MM.1S (cell line): ENCODE data around the gene MZB1.

Experiments
- DNase-seq: peaks from one replicate; pipeline ENCODE4 v3.0.0-alpha.2; 2015
- H2AFZ ChIP-seq: fragments of 300-600 bp; sonication (generic); 2 replicates; pipeline ENCODE4 v1.6.0; 2016; ENCODE audit warnings: antibody characterized with exemption, low read length
- H3F3A ChIP-seq: fragments of 300-600 bp; sonication (generic); 2 replicates; pipeline ENCODE4 v1.6.1; 2016; ENCODE audit warnings: mild to moderate bottlenecking, antibody characterized with exemption, low read length, moderate library complexity, mixed read lengths; ENCODE audit not compliant: insufficient read depth
- H3K27ac ChIP-seq: fragments of 300-600 bp; sonication (generic); 2 replicates; pipeline ENCODE4 v1.5.1; 2016; ENCODE audit warnings: mild to moderate bottlenecking, low read length
- H3K27me3 ChIP-seq: fragments of 300-600 bp; sonication (generic); replicated peaks from 2 replicates; pipeline ENCODE4 v1.6.0; 2016; ENCODE audit warnings: low read length; ENCODE audit not compliant: insufficient read depth
- H3K36me3 ChIP-seq: fragments of 300-600 bp; sonication (generic); replicated peaks from 2 replicates; pipeline ENCODE4 v1.6.1; 2016; ENCODE audit warnings: mild to moderate bottlenecking, low read length, mixed read lengths; ENCODE audit not compliant: insufficient read depth
- H3K4me1 ChIP-seq: fragments of 300-600 bp; sonication (generic); 2 replicates; pipeline ENCODE4 v1.6.1; 2016; ENCODE audit warnings: low read length, mixed read lengths
- H3K4me2 ChIP-seq: fragments of 300-600 bp; sonication (generic); 2 replicates; pipeline ENCODE4 v1.6.0; 2016; ENCODE audit warnings: low read depth, low read length
- H3K4me3 ChIP-seq: fragments of 300-600 bp; sonication (generic); 2 replicates; pipeline ENCODE4 v1.5.1; 2016; ENCODE audit warnings: low read length, mixed read lengths
- H3K79me2 ChIP-seq: fragments of 300-600 bp; sonication (generic); 2 replicates; pipeline ENCODE4 v1.6.1; 2016; ENCODE audit warnings: mixed run types, low read length, mixed read lengths
- H3K9ac ChIP-seq: fragments of 300-600 bp; sonication (generic); 2 replicates; pipeline ENCODE4 v1.6.1; 2016; ENCODE audit warnings: low read length, mixed read lengths
- H3K9me2 ChIP-seq: fragments of 300-600 bp; sonication (generic); replicated peaks from 2 replicates; pipeline ENCODE4 v1.6.1; 2016; ENCODE audit warnings: mild to moderate bottlenecking, low read length, mixed read lengths; ENCODE audit not compliant: insufficient read depth
- H3K9me3 ChIP-seq: fragments of 300-600 bp; sonication (generic); replicated peaks from 2 replicates; pipeline ENCODE4 v1.6.1; 2016; ENCODE audit warnings: mild to moderate bottlenecking, low read length, mixed read lengths; ENCODE audit not compliant: insufficient read depth
- H4K20me1 ChIP-seq: fragments of 300-600 bp; sonication (generic); 2 replicates; pipeline ENCODE4 v1.6.1; 2016; ENCODE audit warnings: mild to moderate bottlenecking, low read length, moderate library complexity, mixed read lengths; ENCODE audit not compliant: insufficient read depth
- CTCF ChIP-seq: fragments of 300-600 bp; sonication (generic); IDR thresholded peaks from 2 replicates; pipeline ENCODE4 v1.5.1; 2016; ENCODE audit warnings: antibody characterized with exemption, low read length, mixed read lengths
- EZH2 ChIP-seq: fragments of 300-600 bp; sonication (generic); optimal IDR thresholded peaks from 2 replicates; pipeline ENCODE3; 2017; ENCODE audit warnings: low read depth, mild to moderate bottlenecking, antibody characterized with exemption, low read length, mixed read lengths
- EZH2phosphoT487 ChIP-seq: fragments of 300-600 bp; sonication (generic); IDR thresholded peaks from 2 replicates; pipeline ENCODE4 v1.6.1; 2018; ENCODE audit warnings: antibody characterized with exemption, low read length

Gene MZB1

GRCh38 chr5:139381837-139382761 is 7.6 kb downstream of the MZB1 start:
- TF ChIP-seq CTCF (no peak), EZH2phosphoT487 (no peak), EZH2 (no peak)
- H2AFZ ChIP-seq, result no peak overlapping the region
- peaks cover 30% of the 10 kb centered on the region for H3K4me1 ChIP-seq
- no peak overlapping the region for H3K27ac ChIP-seq
- H3K4me2 ChIP-seq, result no peak overlapping the region
- peaks cover 5% of the 10 kb centered on the region; the same call in 1 of the 2 replicates for H3K79me2 ChIP-seq
- H3K27me3 ChIP-seq, result no peaks in the 10 kb centered on the region
- H3F3A ChIP-seq, result peaks cover 44% of the 10 kb centered on the region
- H3K36me3 ChIP-seq, result no peaks in the 10 kb centered on the region
- DNase-seq, result no peak
- no peaks in the 10 kb centered on the region for H3K9me2 ChIP-seq
- H3K9ac ChIP-seq, result no peak overlapping the region
- H4K20me1 ChIP-seq, result no peaks in the 10 kb centered on the region
- no peak overlapping the region for H3K4me3 ChIP-seq
- no peaks in the 10 kb centered on the region for H3K9me3 ChIP-seq

GRCh38 chr5:139379626-139380449 is 9.9 kb downstream of the MZB1 start:
- Histone ChIP-seq H4K20me1 (no peaks in the 10 kb centered on the region), H3K4me1 (peaks cover 8% of the 10 kb centered on the region), H3K27ac (no peak overlapping the region), H3K4me2 (no peak overlapping the region), H3K9ac (no peak overlapping the region), H3K9me2 (no peaks in the 10 kb centered on the region), H3K9me3 (no peaks in the 10 kb centered on the region), H3K27me3 (no peaks in the 10 kb centered on the region), H3F3A (peaks cover 22% of the 10 kb centered on the region), H2AFZ (no peak overlapping the region), H3K4me3 (no peak overlapping the region), H3K79me2 (no peaks in the 10 kb centered on the region), H3K36me3 (no peaks in the 10 kb centered on the region)
- no peak for DNase-seq
- no peak for TF ChIP-seq CTCF
- TF ChIP-seq EZH2phosphoT487, result no peak
- TF ChIP-seq EZH2, result no peak

- Histone ChIP-seq H3K9ac (no peak overlapping the region), H3K36me3 (no peaks in the 10 kb centered on the region), H3K4me2 (no peak overlapping the region), H4K20me1 (no peaks in the 10 kb centered on the region), H3K27ac (no peak overlapping the region), H3K27me3 (no peaks in the 10 kb centered on the region), H3K9me3 (no peaks in the 10 kb centered on the region), H3K9me2 (no peaks in the 10 kb centered on the region), H2AFZ (no peak overlapping the region), H3K4me3 (no peak overlapping the region), H3K79me2 (no peaks in the 10 kb centered on the region), H3F3A (peaks cover 13% of the 10 kb centered on the region), H3K4me1 (no peaks in the 10 kb centered on the region)
- no peak for DNase-seq
- TF ChIP-seq EZH2phosphoT487, result no peak
- TF ChIP-seq EZH2, result no peak
- TF ChIP-seq CTCF, result no peak
These were observed 10.8 kb downstream of the MZB1 start for GRCh38 chr5:139378941-139379361.
